ENCODE measurements around the gene CTTNBP2NL. TPM values are rescaled to one million over a fixed set of nuclear protein-coding genes. Genes with fewer than 3 reads are reported as not detected.
A peak's percentile ranks its signal among the peaks of the same experiment; 100 is the strongest.

Gene CTTNBP2NL
- total RNA-seq, 1 donor = 32.2 TPM

DNA sequence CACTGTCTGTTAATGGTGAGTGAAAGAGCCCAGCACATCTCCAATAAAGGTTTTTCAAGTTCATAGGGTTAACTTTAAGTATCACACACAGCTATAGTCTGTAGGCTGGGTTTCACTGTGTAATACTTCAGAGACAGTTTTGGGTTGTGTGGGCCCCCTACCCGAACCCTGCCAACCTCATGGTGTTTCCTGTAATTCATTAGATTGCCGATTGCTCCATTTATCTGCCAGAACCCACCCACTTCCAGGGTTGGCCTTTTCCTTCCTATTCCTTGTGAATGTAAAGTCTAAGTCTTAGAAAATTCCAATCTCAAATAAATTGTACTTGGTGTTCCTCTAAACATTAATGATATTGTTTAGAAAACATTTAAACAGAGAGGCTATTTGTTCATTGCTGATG is 43.6 kb downstream of the CTTNBP2NL start:
- peaks cover 74% of the 10 kb centered on the region for H3K79me2 ChIP-seq (ENCODE audit: insufficient read depth, low read length)

DNA sequence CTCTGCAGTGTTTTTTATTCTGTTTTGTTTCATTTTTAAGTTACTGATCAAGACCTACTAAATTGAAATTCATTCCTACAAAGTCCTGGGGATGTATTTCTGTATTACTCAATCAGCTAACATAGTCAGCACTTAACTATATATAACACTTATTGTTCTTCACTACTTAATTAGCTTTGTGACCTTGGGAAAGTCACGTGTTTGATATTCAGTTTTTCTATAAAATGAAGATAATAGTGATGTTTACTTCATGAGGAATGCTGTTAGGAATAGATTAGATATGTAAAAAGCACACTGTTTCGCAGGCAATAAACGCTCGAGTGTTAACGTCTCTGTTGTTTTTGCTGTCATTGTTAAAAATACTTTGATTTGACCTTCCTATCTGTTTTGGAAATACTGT is 44.6 kb downstream of the CTTNBP2NL start:
- H3K27me3 ChIP-seq (ENCODE audit: insufficient read depth, low read length) = no peaks in the 10 kb centered on the region
- H3K27ac ChIP-seq (ENCODE audit: low read depth, low read length) = no peak overlapping the region
- H3K79me2 ChIP-seq (ENCODE audit: insufficient read depth, low read length) = peaks cover 75% of the 10 kb centered on the region
- TF ChIP-seq, protein P1, sequence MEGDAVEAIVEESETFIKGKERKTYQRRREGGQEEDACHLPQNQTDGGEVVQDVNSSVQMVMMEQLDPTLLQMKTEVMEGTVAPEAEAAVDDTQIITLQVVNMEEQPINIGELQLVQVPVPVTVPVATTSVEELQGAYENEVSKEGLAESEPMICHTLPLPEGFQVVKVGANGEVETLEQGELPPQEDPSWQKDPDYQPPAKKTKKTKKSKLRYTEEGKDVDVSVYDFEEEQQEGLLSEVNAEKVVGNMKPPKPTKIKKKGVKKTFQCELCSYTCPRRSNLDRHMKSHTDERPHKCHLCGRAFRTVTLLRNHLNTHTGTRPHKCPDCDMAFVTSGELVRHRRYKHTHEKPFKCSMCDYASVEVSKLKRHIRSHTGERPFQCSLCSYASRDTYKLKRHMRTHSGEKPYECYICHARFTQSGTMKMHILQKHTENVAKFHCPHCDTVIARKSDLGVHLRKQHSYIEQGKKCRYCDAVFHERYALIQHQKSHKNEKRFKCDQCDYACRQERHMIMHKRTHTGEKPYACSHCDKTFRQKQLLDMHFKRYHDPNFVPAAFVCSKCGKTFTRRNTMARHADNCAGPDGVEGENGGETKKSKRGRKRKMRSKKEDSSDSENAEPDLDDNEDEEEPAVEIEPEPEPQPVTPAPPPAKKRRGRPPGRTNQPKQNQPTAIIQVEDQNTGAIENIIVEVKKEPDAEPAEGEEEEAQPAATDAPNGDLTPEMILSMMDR (IDR thresholded peaks at IDR 0.05; ENCODE audit: extremely low read depth, low read depth, low read length) = no peak
- no peak for DNase-seq (ENCODE audit: insufficient read length, low spot score, missing footprints)
- peaks cover 15% of the 10 kb centered on the region for H4K20me1 ChIP-seq (ENCODE audit: insufficient read depth, low read length)
- H3K36me3 ChIP-seq (ENCODE audit: insufficient read depth, low read length) = peaks cover 20% of the 10 kb centered on the region
- H3K4me2 ChIP-seq (ENCODE audit: insufficient read depth, low read length) = no peak overlapping the region
- H2AFZ ChIP-seq (ENCODE audit: low read length) = no peak overlapping the region
- H3K4me1 ChIP-seq (ENCODE audit: insufficient read depth, low read length) = peaks cover 22% of the 10 kb centered on the region
- H3K9me3 ChIP-seq (ENCODE audit: low read depth, low read length) = no peaks in the 10 kb centered on the region
- no peak overlapping the region for H3K4me3 ChIP-seq (ENCODE audit: insufficient read depth, low read length)

More for the DNA sequence above, 43.6 kb downstream of the CTTNBP2NL start:
- Histone ChIP-seq H3K36me3 (ENCODE audit: insufficient read depth, low read length) (peaks cover 23% of the 10 kb centered on the region), H3K27me3 (ENCODE audit: insufficient read depth, low read length) (no peaks in the 10 kb centered on the region), H3K4me1 (ENCODE audit: insufficient read depth, low read length) (peaks cover 12% of the 10 kb centered on the region), H4K20me1 (ENCODE audit: insufficient read depth, low read length) (peaks cover 15% of the 10 kb centered on the region), H3K4me2 (ENCODE audit: insufficient read depth, low read length) (no peak overlapping the region), H3K9me3 (ENCODE audit: low read depth, low read length) (no peaks in the 10 kb centered on the region), H3K27ac (ENCODE audit: low read depth, low read length) (no peak overlapping the region), H2AFZ (ENCODE audit: low read length) (no peak overlapping the region), H3K4me3 (ENCODE audit: insufficient read depth, low read length) (no peak overlapping the region)
- TF ChIP-seq, protein P1 (IDR thresholded peaks at IDR 0.05; ENCODE audit: extremely low read depth, low read depth, low read length) = no peak
- DNase-seq (ENCODE audit: insufficient read length, low spot score, missing footprints) = no peak

DNA sequence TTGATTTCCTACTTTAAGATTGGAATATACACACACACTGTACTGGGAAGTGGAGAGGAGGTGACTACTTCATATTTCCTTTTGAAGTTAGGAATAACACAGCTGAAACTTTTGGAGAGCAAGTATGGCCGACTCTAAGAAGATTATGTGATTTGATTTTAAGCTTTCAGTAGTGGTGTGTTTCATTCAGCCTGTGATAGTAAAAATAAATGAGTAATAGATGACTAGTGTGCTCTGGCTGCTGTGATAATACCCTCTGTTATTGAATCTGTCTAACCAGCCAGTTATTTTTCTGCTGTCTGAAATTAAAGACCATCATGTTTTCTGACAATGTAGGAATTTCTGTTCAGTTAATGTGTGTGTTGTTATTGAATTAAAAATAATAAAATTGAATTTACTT is 48.3 kb downstream of the CTTNBP2NL start:
- Histone ChIP-seq H3K27ac (ENCODE audit: low read depth, low read length) (peak overlapping the region; percentile 92), H3K79me2 (ENCODE audit: insufficient read depth, low read length) (peaks cover 65% of the 10 kb centered on the region)

DNA sequence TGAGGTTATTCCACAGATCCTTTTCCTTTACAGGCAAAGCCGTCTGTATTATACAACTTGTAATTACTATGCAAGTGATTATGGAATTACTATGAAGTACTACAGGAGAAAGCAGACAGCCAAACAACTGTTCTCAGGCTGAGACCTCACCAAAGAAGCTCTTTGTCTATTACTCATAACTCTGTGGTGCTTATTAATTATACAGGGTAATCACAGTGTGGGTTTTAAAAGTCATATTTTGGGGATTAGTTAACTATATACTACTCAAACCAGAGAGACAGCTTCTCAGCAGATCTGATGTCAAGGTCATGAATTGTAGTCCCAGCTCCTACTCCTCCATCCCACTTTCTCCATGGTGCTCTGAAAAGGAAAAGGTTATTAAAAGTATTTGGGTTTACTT is 49.6 kb downstream of the CTTNBP2NL start:
- H3K27ac ChIP-seq (ENCODE audit: low read depth, low read length) = peak overlapping the region; percentile 92
- H3K36me3 ChIP-seq (ENCODE audit: insufficient read depth, low read length) = peaks cover 24% of the 10 kb centered on the region
- H3K4me3 ChIP-seq (ENCODE audit: insufficient read depth, low read length) = no peak overlapping the region
- H2AFZ ChIP-seq (ENCODE audit: low read length) = no peak overlapping the region
- H3K9me3 ChIP-seq (ENCODE audit: low read depth, low read length) = no peaks in the 10 kb centered on the region
- H3K4me1 ChIP-seq (ENCODE audit: insufficient read depth, low read length) = peaks cover 33% of the 10 kb centered on the region
- no peak for DNase-seq (ENCODE audit: insufficient read length, low spot score, missing footprints)
- H3K4me2 ChIP-seq (ENCODE audit: insufficient read depth, low read length) = peak overlapping the region; percentile 4
- peaks cover 3% of the 10 kb centered on the region for H4K20me1 ChIP-seq (ENCODE audit: insufficient read depth, low read length)
- TF ChIP-seq, protein P1 (IDR thresholded peaks at IDR 0.05; ENCODE audit: extremely low read depth, low read depth, low read length) = no peak
- H3K27me3 ChIP-seq (ENCODE audit: insufficient read depth, low read length) = no peaks in the 10 kb centered on the region
- H3K79me2 ChIP-seq (ENCODE audit: insufficient read depth, low read length) = peaks cover 53% of the 10 kb centered on the region

More for the DNA sequence above, 48.3 kb downstream of the CTTNBP2NL start:
- peak; percentile 68 for DNase-seq (ENCODE audit: insufficient read length, low spot score, missing footprints)
- Histone ChIP-seq H3K4me2 (ENCODE audit: insufficient read depth, low read length) (peak overlapping the region; percentile 64), H2AFZ (ENCODE audit: low read length) (no peak overlapping the region), H4K20me1 (ENCODE audit: insufficient read depth, low read length) (peaks cover 9% of the 10 kb centered on the region), H3K9me3 (ENCODE audit: low read depth, low read length) (no peaks in the 10 kb centered on the region), H3K4me1 (ENCODE audit: insufficient read depth, low read length) (peaks cover 33% of the 10 kb centered on the region), H3K27me3 (ENCODE audit: insufficient read depth, low read length) (no peaks in the 10 kb centered on the region), H3K36me3 (ENCODE audit: insufficient read depth, low read length) (peaks cover 18% of the 10 kb centered on the region), H3K4me3 (ENCODE audit: insufficient read depth, low read length) (no peak overlapping the region)
- TF ChIP-seq, protein P1 (IDR thresholded peaks at IDR 0.05; ENCODE audit: extremely low read depth, low read depth, low read length) = no peak
